HepG2 (cell line): ENCODE data around the gene VCPKMT. TPM values are rescaled to one million over a fixed set of nuclear protein-coding genes. Genes with fewer than 3 reads are reported as not detected.

Experiments
- ATAC-seq: fragments of 200-7000 bp; cut with Tn5 transposase; 3 replicates; pipeline ENCODE4 v1.9.1; 2020; ENCODE audit warnings: mild to moderate bottlenecking, moderate library complexity
- BruUV-seq: library from RNA; stranded (reverse); fragments of 400-500 nt; replicated peaks from 2 replicates; lab custom pipeline; 2021; lab: Mats Ljungman, UMichigan
- CTCF ChIA-PET: fragments of 300-600 bp; formaldehyde crosslinking; extraction: SDS; loops from one replicate; lab custom pipeline; 2021; ENCODE audit warnings: low total read pairs, inconsistent platforms, low intra/inter-chr PET ratio; lab: Yijun Ruan, JAX
- POLR2A ChIA-PET: fragments of 350-600 bp; sonication (Branson Sonifier 250); formaldehyde crosslinking; loops from one replicate; lab custom pipeline; 2020; ENCODE audit warnings: antibody characterized with exemption, inconsistent platforms; lab: Yijun Ruan, JAX
- DNase-seq: peaks from one replicate; pipeline ENCODE4 v3.0.0-alpha.2; 2015; ENCODE audit warnings: low spot score
- FAIRE-seq: peaks from 3 replicates; lab custom pipeline; 2011; peaks lifted over from hg19 to GRCh38; lab: Jason Lieb, UNC
- H2AFZ ChIP-seq: one replicate; pipeline ENCODE4 v1.6.1; 2011; ENCODE audit warnings: low read length, inconsistent platforms
- H3K27ac ChIP-seq: fragments of 300-600 bp; 3 replicates; pipeline ENCODE4 v1.8.0; 2011; ENCODE audit warnings: mixed run types, mild to moderate bottlenecking, mixed read lengths, low read length, inconsistent platforms; ENCODE audit not compliant: insufficient read depth; ENCODE audit errors: extremely low read length
- H3K27me3 ChIP-seq, 2 experiments: fragments of 200-600 bp in 1 of 2; 2 replicates in 1 of 2; 3 replicates in 1 of 2; pipeline versions ENCODE4 v1.6.0 to v1.8.0; 2011; ENCODE audit warnings: low read length in 2 of 2, mild to moderate bottlenecking in 2 of 2, moderate library complexity in 2 of 2, inconsistent platforms in 1 of 2; ENCODE audit not compliant: insufficient read depth in 2 of 2, control insufficient read depth in 1 of 2
- H3K36me3 ChIP-seq, 2 experiments: fragments of 200-600 bp in 1 of 2; replicated peaks in 1 of 2; 2 replicates in 1 of 2; 3 replicates in 1 of 2; pipeline versions ENCODE4 v1.5.1 to v1.8.0; 2011; ENCODE audit warnings: low read length in 2 of 2, inconsistent platforms in 1 of 2; ENCODE audit not compliant: insufficient read depth in 2 of 2, control insufficient read depth in 1 of 2
- H3K4me1 ChIP-seq: 2 replicates; pipeline ENCODE4 v1.5.1; 2012; ENCODE audit warnings: low read length, inconsistent platforms; ENCODE audit not compliant: insufficient read depth
- H3K4me2 ChIP-seq: 2 replicates; pipeline ENCODE4 v1.6.0; 2011; ENCODE audit warnings: low read depth, low read length, inconsistent platforms
- H3K4me3 ChIP-seq, 3 experiments: fragments of 200-600 bp in 1 of 3; sonication (generic), shearing (Covaris generic) in 1 of 3; replicated peaks in 1 of 3; 2 replicates each; pipeline ENCODE4 v1.5.1; 2011 to 2016; ENCODE audit warnings: low read length in 3 of 3, inconsistent platforms in 2 of 3, low read depth in 2 of 3, mild to moderate bottlenecking in 2 of 3, control low read depth in 1 of 3, mixed read lengths in 1 of 3; ENCODE audit not compliant: insufficient read depth in 1 of 3
- H3K79me2 ChIP-seq: one replicate; pipeline ENCODE4 v1.6.1; 2011; ENCODE audit warnings: low read length, inconsistent platforms; ENCODE audit not compliant: insufficient read depth
- H3K9ac ChIP-seq: 2 replicates; pipeline ENCODE4 v1.6.0; 2011; ENCODE audit warnings: mild to moderate bottlenecking, low read depth, low read length, inconsistent platforms; ENCODE audit not compliant: insufficient read depth
- H3K9me3 ChIP-seq: 2 replicates; pipeline ENCODE4 v1.5.1; 2012; ENCODE audit warnings: mild to moderate bottlenecking, low read length
- H4K20me1 ChIP-seq: 2 replicates; pipeline ENCODE4 v1.6.0; 2011; ENCODE audit warnings: inconsistent platforms, mild to moderate bottlenecking, low read length, moderate library complexity; ENCODE audit not compliant: insufficient read depth
- GMEB1 ChIP-seq: sonication (generic); formaldehyde crosslinking; IDR thresholded peaks from 2 replicates; pipeline ENCODE4 v1.5.1; 2020; ENCODE audit warnings: missing genetic modification reagents, mild to moderate bottlenecking, borderline replicate concordance
- MAF1 ChIP-seq: sonication (generic); formaldehyde crosslinking; IDR thresholded peaks from 2 replicates; pipeline ENCODE4 v1.5.0; 2020; ENCODE audit warnings: missing genetic modification reagents, borderline replicate concordance
- NCOA2 ChIP-seq: sonication (generic); formaldehyde crosslinking; IDR thresholded peaks from 2 replicates; pipeline ENCODE4 v1.8.0; 2022; ENCODE audit warnings: inconsistent platforms
- RBAK ChIP-seq: sonication (generic); formaldehyde crosslinking; IDR thresholded peaks from 2 replicates; pipeline ENCODE4 v1.5.1; 2020; ENCODE audit warnings: mild to moderate bottlenecking, missing genetic modification reagents
- ZNF615 ChIP-seq: sonication (generic); formaldehyde crosslinking; IDR thresholded peaks from 2 replicates; pipeline ENCODE4 v1.5.0; 2020; ENCODE audit warnings: mild to moderate bottlenecking, missing genetic modification reagents, borderline replicate concordance
- WGBS: methylation state at CpG from one replicate; pipeline ENCODE4 v1.1.6; 2017; ENCODE audit warnings: low lambda C conversion rate; 5-methylcytosine and 5-hydroxymethylcytosine counted together
- in situ Hi-C: cut with HindIII; loops from 2 replicates; pipeline ENCODE4 v1.10.0; 2017; ENCODE audit warnings: low pct_unique_long_range_greater_than_20kb; ENCODE audit not compliant: extremely low pct_ligation_motif_present
- intact Hi-C: fragments of 100-400 bp; cut with micrococcal nuclease; formaldehyde crosslinking; loops from one replicate; pipeline ENCODE4 v1.10.0; 2022; ENCODE audit not compliant: unreplicated experiment
- polyA plus RNA-seq, 8 experiments: library from polyadenylated mRNA; depleted of rRNA in 3 of 8; stranded (reverse) in 7 of 8; unstranded in 1 of 8; fragments of >200 nt; fragmentation: Illumina TruSeq in 4 of 8; extraction: Trizol in 4 of 8; gene quantifications; 2 replicates each; pipeline versions ENCODE4 v1.2.1 to v1.2.3, GENCODE V29; 2011 to 2016; ENCODE audit warnings: low read depth in 4 of 8, missing spikeins in 1 of 8, mixed read lengths in 1 of 8; ENCODE audit not compliant: insufficient read depth in 1 of 8
- total RNA-seq, 5 experiments: library from RNA; depleted of rRNA; stranded (reverse); fragments of >200 nt; fragmentation: Illumina TruSeq; extraction: Trizol; gene quantifications; 2 replicates each; pipeline ENCODE4 v1.2.3, GENCODE V29; 2016; ENCODE audit warnings: low read depth in 1 of 5
- TF ChIP-seq, protein P1 (sequence below): sonication (generic); formaldehyde crosslinking; IDR thresholded peaks from 2 replicates; pipeline ENCODE4 v1.8.0; 2022; ENCODE audit warnings: low read depth, missing genetic modification reagents
- TF ChIP-seq, protein P2 (sequence below): sonication (generic); formaldehyde crosslinking; IDR thresholded peaks from 2 replicates; pipeline ENCODE4 v1.5.1; 2020; ENCODE audit warnings: mild to moderate bottlenecking, missing genetic modification reagents, moderate library complexity

VCPKMT gene
- total and polyA plus RNA-seq, 2 of the 13 experiments (the other 11 are each of a cell fraction or from before 2014, with no cell fraction given), result 3.9 to 5.4 TPM

GRCh38 chr14:50109342-50109741 lies 7.0 kb downstream of the VCPKMT start (continued):
- TF ChIP-seq GMEB1 (CRISPR knock-in tag) (no peak), MAF1 (CRISPR knock-in tag) (no peak), NCOA2 (CRISPR knock-in tag) (no peak), ZNF615 (CRISPR knock-in tag) (no peak), RBAK (CRISPR knock-in tag) (no peak)

GRCh38 chr14:50107850-50108249 lies 8.5 kb downstream of the VCPKMT start:
- H3K36me3 ChIP-seq, result peaks cover 4 to 45% of the 10 kb centered on the region in 2 experiments; a peak in 4 of 5 replicates
- no peak overlapping the region for H2AFZ ChIP-seq
- CTCF ChIA-PET, result no interaction called here
- H3K27me3 ChIP-seq, result no peaks in the 10 kb centered on the region
- BruUV-seq, result no TSS peak
- no peaks in the 10 kb centered on the region for H4K20me1 ChIP-seq
- in situ Hi-C loops, result loop anchor here (5.0 kb wide), 1 partner anchor 106 kb away; no protein-coding TSS in a partner anchor
- H3K79me2 ChIP-seq, result no peaks in the 10 kb centered on the region
- H3K9ac ChIP-seq, result no peak overlapping the region
- WGBS, result 97% methylated on average over 2 of the region's 2 CpGs
- DNase-seq (no peak), ATAC-seq (no peak)
- H3K4me1 ChIP-seq, result no peaks in the 10 kb centered on the region
- TF ChIP-seq, protein P1, sequence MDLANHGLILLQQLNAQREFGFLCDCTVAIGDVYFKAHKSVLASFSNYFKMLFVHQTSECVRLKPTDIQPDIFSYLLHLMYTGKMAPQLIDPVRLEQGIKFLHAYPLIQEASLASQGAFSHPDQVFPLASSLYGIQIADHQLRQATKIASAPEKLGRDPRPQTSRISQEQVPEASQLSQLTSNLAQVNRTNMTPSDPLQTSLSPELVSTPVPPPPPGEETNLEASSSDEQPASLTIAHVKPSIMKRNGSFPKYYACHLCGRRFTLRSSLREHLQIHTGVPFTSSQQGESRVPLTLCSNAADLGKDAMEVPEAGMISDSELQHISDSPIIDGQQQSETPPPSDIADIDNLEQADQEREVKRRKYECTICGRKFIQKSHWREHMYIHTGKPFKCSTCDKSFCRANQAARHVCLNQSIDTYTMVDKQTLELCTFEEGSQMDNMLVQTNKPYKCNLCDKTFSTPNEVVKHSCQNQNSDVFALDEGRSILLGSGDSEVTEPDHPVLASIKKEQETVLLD (CRISPR knock-in tag), result no peak
- TF ChIP-seq, protein P2, sequence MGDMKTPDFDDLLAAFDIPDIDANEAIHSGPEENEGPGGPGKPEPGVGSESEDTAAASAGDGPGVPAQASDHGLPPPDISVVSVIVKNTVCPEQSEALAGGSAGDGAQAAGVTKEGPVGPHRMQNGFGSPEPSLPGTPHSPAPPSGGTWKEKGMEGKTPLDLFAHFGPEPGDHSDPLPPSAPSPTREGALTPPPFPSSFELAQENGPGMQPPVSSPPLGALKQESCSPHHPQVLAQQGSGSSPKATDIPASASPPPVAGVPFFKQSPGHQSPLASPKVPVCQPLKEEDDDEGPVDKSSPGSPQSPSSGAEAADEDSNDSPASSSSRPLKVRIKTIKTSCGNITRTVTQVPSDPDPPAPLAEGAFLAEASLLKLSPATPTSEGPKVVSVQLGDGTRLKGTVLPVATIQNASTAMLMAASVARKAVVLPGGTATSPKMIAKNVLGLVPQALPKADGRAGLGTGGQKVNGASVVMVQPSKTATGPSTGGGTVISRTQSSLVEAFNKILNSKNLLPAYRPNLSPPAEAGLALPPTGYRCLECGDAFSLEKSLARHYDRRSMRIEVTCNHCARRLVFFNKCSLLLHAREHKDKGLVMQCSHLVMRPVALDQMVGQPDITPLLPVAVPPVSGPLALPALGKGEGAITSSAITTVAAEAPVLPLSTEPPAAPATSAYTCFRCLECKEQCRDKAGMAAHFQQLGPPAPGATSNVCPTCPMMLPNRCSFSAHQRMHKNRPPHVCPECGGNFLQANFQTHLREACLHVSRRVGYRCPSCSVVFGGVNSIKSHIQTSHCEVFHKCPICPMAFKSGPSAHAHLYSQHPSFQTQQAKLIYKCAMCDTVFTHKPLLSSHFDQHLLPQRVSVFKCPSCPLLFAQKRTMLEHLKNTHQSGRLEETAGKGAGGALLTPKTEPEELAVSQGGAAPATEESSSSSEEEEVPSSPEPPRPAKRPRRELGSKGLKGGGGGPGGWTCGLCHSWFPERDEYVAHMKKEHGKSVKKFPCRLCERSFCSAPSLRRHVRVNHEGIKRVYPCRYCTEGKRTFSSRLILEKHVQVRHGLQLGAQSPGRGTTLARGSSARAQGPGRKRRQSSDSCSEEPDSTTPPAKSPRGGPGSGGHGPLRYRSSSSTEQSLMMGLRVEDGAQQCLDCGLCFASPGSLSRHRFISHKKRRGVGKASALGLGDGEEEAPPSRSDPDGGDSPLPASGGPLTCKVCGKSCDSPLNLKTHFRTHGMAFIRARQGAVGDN (CRISPR knock-in tag), result no peak
- TF ChIP-seq, all 625 proteins: peak for 0
- Histone ChIP-seq H3K9me3 (no peaks in the 10 kb centered on the region), H3K4me2 (no peak overlapping the region), H3K4me3 (no peak overlapping the region), H3K27ac (no peak overlapping the region)
- intact Hi-C loops, result loop anchor here (5.0 to 10.0 kb wide), 3 partner anchors 46 to 106 kb away; no protein-coding TSS in a partner anchor
- no peak for FAIRE-seq
- POLR2A ChIA-PET, result interaction anchor here (1.2 kb wide), 1 partner anchor 8 kb away, joined by 4 read pairs; the partner anchor contains the start of gene VCPKMT
